ENCODE results near the gene UCN3.

UCN3 gene

GRCh38 chr10:5411941-5412276 is 47.1 kb downstream of the UCN3 start:
- DNase-seq = no peak

DNA sequence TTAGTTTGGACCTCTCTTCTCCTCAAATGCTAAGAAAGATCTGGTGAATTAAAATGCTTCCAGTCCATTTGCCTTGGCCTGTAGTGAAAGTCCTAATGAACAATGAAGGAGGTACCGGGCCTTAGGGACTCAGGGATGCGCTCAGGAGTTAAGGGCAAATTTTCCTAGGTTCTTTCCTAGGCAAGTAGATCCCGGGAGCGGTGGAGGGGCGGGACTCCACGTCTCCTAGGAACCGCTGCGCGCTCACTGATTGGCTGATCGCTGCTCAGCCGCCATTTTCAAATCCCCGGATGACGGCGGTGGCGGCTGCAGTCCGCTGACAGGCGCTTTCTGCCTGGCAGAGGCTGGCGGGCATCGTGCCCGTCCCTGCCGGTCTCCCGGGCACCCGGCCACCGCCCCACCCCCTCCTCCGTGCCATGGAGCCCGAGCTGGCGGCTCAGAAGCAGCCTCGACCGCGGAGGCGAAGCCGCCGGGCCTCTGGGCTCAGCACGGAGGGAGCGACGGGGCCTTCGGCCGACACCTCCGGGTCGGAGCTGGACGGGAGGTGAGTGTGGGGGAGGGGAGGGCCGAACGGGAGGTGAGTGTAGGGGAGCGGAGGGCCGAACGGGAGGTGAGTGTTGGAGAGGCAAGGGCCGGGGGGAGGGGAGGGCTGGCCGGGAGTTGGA is 47.6 kb downstream of the UCN3 start, which contains the start of gene NET1:
Gene NET1 (plus strand): TSS at position 281 of the 665 bp plus-strand sequence. CDS start 136 bp downstream, at position 417.
- peak; percentile 34 to 45 for DNase-seq

- no peak for DNase-seq
These were observed 48.5 kb downstream of the UCN3 start for GRCh38 chr10:5413012-5413938.

DNA sequence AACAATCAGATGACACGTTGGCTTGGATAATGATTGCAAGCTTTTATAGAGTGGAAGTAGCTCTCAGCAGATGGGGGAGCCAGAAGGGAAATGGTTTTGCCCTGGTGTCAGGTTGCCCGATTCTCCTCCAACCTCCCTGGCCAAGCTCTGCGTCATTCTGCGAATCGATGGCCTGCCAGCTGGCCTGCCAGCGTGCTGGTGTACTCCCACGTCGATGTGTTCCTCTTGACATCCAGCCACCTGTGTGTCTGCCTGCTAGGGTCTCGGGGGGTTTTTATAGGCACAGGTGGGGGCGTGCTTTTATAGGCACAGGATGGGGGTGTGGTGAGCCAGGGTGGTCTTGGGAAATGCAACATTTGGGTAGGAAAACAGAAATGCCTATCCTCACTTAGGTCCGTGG is 52.2 kb downstream of the UCN3 start:
- no peak for DNase-seq

DNA sequence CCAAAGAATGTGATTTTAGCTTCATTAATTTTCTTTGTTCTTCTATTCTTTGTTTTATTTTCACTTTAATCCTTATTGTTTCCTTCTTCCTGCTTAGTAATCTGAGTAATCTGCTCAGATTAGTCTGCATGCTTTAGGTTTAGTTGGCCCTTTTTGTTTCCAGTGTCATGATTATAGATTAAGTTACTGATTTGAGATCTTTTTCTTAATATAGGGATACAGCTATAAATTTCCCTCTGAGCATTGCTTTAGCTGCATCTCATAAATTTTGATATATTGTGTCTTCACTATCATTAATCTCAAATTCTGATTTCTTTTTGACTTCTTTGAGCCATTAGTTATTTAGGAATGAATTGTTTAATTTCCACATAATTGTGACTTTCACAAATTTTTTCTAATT is 53.8 kb downstream of the UCN3 start:
- DNase-seq = no peak

GRCh38 chr10:5419466-5420094 is 54.8 kb downstream of the UCN3 start:
- no peak for DNase-seq

DNA sequence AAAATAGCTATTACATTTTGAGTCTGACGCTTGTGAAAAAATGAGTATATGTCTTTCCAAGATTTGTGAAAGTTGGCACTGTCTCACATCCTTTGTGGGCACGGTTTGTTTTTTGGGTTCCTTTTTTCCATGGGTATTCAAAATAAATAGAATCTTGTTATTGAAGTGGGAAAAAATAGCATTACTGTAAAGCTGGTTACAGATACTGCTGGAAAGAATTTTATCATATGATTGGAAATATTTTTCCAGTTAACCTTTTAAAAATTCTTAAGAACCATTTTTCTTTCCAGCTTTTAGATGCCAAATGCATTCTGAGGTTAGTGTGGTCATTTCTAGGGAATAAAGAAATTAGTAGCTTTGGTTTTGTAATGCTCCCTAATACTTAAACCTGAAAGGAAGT is 59.0 kb downstream of the UCN3 start:
- DNase-seq = no peak

Data from activated CD4-positive, alpha-beta T cell treated with anti-CD3 and anti-CD28 coated beads, Interleukin-2, amount 50 U/mL, for 4 hours (primary cell).